Sciatic nerve (tissue), 2 donors: ENCODE measurements around the gene FANCC. TPM values are rescaled to one million over a fixed set of nuclear protein-coding genes. Genes with fewer than 3 reads are reported as not detected.

Experiments used
- ATAC-seq: fragments of 200-7000 bp; cut with Tn5 transposase; one replicate; pipeline ENCODE4 v1.9.1; 2020; ENCODE audit warnings: mild to moderate bottlenecking, moderate library complexity
- DNase-seq: peaks from one replicate; pipeline ENCODE4 v3.0.0-alpha.2; 2020; ENCODE audit warnings: low spot score
- intact Hi-C: fragments of 100-400 bp; cut with DNase I; formaldehyde crosslinking; loops from one replicate; pipeline ENCODE4 v1.14.2; 2022
- microRNA-seq: library from miRNA; unstranded; fragments of <30 nt; microRNA quantifications from one replicate; pipeline ENCODE4 v1.2.0, GENCODE V29; 2020
- total RNA-seq: library from RNA; stranded (reverse); fragmentation: NEBNext Ultra II Directional; extraction: Animal tissue kit (Norgen Biotek cat#: 25700); gene quantifications from one replicate; pipeline ENCODE4 v1.2.1, GENCODE V29; 2021
- donor health status: DM: no; HTN: no; CAD: no.
- donor health status: DM: no; HTN: no; CAD: no.

FANCC gene
- total RNA-seq, 1 donor from 2014 or later, result 13.6 TPM

DNA sequence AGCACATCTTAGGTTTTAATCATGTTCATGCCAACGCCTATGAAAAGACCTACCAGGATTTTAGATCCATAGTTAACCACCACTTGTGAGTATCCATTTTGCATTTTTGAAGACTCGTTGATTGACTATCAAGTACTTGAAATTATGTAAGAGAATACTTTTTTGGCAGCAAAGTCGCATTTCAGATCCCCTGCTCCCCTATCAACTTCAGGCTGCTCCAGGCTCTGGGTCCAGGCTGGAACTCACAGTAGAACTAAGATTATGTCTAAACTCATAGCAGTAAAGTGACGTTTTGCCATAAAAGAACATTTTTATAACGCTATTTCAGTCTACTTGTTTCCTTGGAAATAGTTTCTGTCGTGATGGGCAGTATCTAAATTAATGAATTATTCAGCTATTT lies 267.7 kb downstream of the FANCC start:
- intact Hi-C loops, result no loop called here
- DNase-seq (no peak), ATAC-seq (peak; percentile 60)

Small RNA genes within 50 kb of the gene (microRNA-seq; reads per million reads assigned to microRNA genes)
- gene MIR23B (78,477 reads per million, percentile 99 among the genes with 10 or more reads in this experiment), gene MIR24-1 (not detected), gene MIR27B (23,028 reads per million, percentile 97 among the genes with 10 or more reads in this experiment), gene MIR3074 (not detected), gene MIR6081 (not detected)

Other genes starting within 250 kb of the FANCC start
- gene PTCH1, start 199.3 kb upstream of the FANCC start, total RNA-seq, result 136 TPM